Astrocyte (in vitro differentiated cells and primary cell): ENCODE results near the gene C12orf76.

Source experiments
- EZH2 ChIP-seq: IDR thresholded peaks from 2 replicates; pipeline ENCODE4 v1.6.1; 2012; ENCODE audit warnings: mild to moderate bottlenecking, low read length, inconsistent platforms; ENCODE audit not compliant: insufficient read depth
- TF ChIP-seq, protein P1 (sequence below): IDR thresholded peaks from 2 replicates; pipeline ENCODE4 v1.5.1; 2011; ENCODE audit warnings: low read depth, mild to moderate bottlenecking, inconsistent platforms, low read length, moderate library complexity; ENCODE audit not compliant: insufficient read depth

DNA sequence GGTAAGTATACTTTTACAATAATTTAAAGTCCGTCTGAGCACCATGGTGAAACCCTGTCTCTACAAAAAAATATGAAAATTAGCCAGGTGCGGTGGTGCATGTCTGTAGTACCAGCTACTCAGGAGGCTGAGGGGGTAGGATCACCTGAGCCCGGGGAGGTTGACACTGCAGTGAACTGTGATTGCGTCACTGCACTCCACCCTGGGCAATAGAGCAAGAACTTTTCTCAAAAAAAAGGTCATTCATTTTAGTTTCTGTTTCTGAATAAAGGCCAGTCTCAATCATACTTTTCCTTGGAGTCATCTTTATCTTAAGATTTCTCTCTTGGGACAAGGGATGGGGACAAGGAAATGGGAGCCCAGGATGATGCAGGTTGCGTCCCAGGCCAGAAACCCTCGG lies 36.2 kb downstream of the C12orf76 start:
- TF ChIP-seq, protein P1, sequence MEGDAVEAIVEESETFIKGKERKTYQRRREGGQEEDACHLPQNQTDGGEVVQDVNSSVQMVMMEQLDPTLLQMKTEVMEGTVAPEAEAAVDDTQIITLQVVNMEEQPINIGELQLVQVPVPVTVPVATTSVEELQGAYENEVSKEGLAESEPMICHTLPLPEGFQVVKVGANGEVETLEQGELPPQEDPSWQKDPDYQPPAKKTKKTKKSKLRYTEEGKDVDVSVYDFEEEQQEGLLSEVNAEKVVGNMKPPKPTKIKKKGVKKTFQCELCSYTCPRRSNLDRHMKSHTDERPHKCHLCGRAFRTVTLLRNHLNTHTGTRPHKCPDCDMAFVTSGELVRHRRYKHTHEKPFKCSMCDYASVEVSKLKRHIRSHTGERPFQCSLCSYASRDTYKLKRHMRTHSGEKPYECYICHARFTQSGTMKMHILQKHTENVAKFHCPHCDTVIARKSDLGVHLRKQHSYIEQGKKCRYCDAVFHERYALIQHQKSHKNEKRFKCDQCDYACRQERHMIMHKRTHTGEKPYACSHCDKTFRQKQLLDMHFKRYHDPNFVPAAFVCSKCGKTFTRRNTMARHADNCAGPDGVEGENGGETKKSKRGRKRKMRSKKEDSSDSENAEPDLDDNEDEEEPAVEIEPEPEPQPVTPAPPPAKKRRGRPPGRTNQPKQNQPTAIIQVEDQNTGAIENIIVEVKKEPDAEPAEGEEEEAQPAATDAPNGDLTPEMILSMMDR: no peak
- no peak for TF ChIP-seq EZH2
